GM10266 (cell line): ENCODE results near the gene MCTP1.

Experiments
- DNase-seq: peaks from one replicate; pipeline ENCODE4 v3.0.0; 2012; ENCODE audit errors: extremely low spot score
- CTCF ChIP-seq: IDR thresholded peaks from 2 replicates; pipeline ENCODE4 v1.5.1; 2012; ENCODE audit warnings: mild to moderate bottlenecking, low read depth; ENCODE audit not compliant: control insufficient read depth, insufficient read depth; ENCODE audit errors: missing control alignments

The MCTP1 gene

DNA sequence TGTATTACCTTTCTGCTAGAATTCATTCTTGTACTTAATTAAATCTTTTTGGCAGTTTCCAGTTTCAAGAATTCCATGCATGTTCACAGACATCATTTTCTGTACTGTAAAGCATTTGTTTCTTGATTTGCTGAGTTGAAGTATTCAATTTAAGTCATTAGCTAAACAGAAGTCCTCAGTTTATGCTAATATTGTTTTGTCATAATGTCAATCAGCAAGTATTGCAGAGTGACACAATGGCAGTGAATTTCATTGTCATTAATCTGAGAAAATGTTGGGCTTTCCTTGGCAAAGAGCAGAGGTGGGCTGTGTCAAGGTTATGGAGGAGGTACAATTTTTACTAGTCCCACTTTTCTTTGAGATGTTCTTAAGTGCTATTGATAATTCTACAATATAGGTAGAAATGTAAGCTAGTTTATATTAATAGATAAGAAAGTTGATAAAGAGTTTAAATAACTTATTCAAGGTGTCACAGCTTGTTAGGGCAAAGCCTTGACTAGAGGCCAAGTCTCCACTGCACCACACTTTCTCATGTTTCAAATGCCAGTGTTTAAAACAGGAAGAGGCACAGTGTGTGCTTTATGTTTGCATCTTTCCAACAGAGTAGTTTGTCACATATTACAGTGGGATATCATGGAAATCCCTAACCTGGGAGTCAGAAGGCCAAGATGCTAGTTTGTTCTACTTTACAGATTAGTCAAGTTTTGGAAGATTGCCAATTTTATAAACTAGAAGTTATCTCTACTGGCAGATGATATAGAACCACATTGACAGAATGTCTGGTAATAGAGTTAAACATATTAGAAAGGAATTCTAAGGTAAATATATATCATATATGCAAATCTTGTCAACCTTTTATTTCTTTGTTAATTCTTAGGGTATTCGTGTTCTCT lies 610.2 kb downstream of the MCTP1 start:
- no peak for DNase-seq
- no peak for TF ChIP-seq CTCF

- TF ChIP-seq CTCF = no peak
- DNase-seq = no peak
Observed at GRCh38 chr5:94672746-94673145, 612.1 kb downstream of the MCTP1 start.

DNA sequence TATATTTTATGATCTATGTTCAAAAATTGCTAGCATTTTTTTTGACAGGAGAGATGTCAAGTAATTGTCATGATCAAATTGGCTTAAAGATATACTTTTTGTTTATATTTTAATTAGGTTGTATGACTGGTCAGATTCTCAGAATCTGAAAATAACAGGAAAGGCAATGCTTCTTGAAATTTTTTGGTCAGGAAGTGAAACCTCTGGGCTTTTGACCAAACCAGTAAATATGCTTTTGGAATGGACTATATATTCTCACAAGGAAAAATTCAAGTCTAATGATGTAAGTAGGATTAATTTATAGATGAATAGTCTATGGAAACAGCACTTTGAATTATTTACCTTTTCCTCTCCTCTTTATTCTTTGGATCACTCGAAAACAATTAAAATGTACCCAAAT lies 614.2 kb downstream of the MCTP1 start:
- no peak for TF ChIP-seq CTCF
- DNase-seq = no peak

- no peak for DNase-seq
- no peak for TF ChIP-seq CTCF
Observed at GRCh38 chr5:94667937-94668336, 617.0 kb downstream of the MCTP1 start.

DNA sequence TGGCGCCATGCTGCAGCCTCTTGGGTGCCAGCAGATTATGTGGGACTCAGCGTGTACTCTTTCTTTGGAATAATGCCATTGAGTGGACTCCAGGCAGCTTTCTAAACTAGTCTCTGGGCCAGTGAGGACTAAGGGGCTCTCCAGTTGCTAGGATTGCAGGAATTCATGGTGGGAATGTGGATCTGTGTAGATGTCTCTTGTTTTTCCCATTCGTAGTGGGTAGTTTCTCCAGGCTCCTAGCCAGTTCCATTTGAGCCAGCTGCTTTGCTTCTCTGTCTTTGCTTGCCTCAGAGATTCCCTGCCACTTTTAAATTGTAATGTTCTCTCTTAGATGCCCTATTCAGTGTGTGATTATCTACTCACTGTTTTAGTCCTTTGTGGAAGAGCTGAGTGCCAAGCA lies 623.8 kb downstream of the MCTP1 start:
- no peak for TF ChIP-seq CTCF
- no peak for DNase-seq

DNA sequence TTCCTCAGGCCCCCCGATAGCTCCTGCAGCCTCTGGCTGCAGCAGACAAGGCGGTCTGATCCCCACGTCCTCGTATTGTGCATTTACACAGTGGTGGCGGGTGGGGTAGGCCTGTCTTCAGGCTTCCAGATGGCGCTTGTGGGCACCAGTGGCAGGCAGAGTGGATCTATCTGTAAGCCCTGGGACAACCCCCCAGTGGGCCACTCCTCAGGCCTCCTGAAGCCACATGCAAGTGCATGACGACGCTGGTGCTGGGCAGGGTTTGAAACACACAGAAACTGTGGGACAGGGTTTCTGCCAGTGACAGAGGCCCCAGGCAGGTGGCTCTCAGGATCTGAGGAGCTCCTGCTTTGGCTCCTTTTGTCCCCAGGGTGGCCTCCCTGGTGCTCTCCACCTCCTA lies 624.4 kb downstream of the MCTP1 start:
- no peak for TF ChIP-seq CTCF
- no peak for DNase-seq

GRCh38 chr5:94658272-94658671 lies 626.6 kb downstream of the MCTP1 start:
- no peak for TF ChIP-seq CTCF
- no peak for DNase-seq
